Caki2 (cell line): ENCODE results near the gene SLC41A1. TPM values are rescaled to one million over a fixed set of nuclear protein-coding genes. Genes with fewer than 3 reads are reported as not detected.
"Not testable (repeated sequence)": the region's sequence is repeated elsewhere in the genome, so short reads cannot be mapped to it uniquely, and the experiment has no call there.

Experiments
- DNase-seq: peaks from one replicate; pipeline ENCODE4 v3.0.0-alpha.2; 2015; ENCODE audit warnings: low read depth
- in situ Hi-C: cut with HindIII; loops from 2 replicates; pipeline ENCODE4 v1.10.0; 2016; ENCODE audit warnings: low sequenced_read_pairs, low pct_unique_long_range_greater_than_20kb, mixed read lengths
- total RNA-seq: library from RNA; depleted of rRNA; stranded (reverse); fragments of >200 nt; shearing (Covaris generic); gene quantifications from 2 replicates; pipeline ENCODE4 v1.2.3, GENCODE V29; 2014; ENCODE audit warnings: low replicate concordance

SLC41A1 gene
- total RNA-seq, 1 experiment from 2014 or later = 15.0 TPM

- in situ Hi-C loops = no loop called here
- DNase-seq = no peak
Measured at GRCh38 chr1:205826016-205826806, 13.2 kb upstream of the SLC41A1 start.

DNA sequence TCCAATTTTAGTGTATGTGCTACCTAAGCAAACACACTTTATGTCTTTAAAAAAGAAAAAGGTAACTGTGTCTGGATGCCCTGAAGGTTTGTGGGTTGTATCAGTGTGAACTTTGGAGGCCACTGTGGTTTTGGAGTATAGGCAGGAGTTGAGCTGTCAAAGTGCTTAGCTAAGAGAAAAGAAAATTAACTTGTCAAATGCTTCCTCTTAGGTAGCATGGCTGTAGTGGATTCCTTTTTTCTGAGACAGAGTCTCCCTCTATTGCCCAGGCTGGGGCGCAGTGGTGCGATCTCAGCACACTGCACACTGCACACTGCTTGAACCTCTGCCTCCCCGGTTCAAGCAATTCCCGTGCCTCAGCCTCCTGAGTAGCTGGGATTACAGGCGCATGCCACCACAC lies 11.2 kb upstream of the SLC41A1 start:
- in situ Hi-C loops = no loop called here
- no peak for DNase-seq

- DNase-seq, in situ Hi-C loops: not testable (repeated sequence)
Measured at GRCh38 chr1:205823260-205823659, 10.3 kb upstream of the SLC41A1 start.

DNA sequence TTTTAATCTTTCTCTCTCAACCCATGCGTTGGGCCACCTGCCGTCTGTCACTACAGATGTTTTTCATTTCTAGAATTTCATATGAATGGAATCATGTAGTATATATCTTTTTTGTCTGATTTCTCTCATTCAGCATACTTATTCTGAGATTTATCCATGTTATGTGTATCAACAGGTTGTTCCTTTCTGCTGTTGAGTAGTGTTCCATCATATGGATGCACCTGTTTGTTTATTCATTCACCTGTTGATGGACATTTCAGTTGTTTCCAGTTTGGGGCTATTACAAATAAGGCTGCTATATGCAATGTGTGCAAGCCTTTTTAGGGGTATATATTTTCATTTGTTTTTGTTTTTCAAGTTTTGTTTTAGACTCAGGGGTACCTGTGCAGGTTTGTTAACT lies 9.4 kb upstream of the SLC41A1 start:
- in situ Hi-C loops = no loop called here
- no peak for DNase-seq

DNA sequence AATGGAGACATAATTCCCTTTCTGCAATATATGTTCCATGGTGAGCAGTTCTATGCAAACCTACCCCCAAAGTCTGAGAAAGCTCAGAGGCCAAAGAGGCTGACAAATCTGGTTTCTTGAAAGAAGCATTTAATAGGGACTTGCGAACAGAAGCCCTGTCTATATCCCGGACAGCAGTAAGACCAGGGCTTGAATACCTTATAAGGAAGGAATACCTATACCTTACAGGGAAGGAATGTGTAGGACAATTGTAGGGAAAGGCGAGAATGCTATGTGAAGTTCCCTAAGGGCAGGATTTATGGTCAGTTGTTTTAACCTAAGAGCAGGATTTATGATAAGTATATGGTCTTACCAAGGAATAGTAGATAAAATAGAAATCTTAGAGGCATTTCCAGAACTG lies 5.0 kb upstream of the SLC41A1 start:
- in situ Hi-C loops = no loop called here

GRCh38 chr1:205817364-205817763 lies 4.4 kb upstream of the SLC41A1 start:
- DNase-seq = no peak
- in situ Hi-C loops = no loop called here

More for the DNA sequence above, 5.0 kb upstream of the SLC41A1 start:
- no peak for DNase-seq

- DNase-seq = no peak
- in situ Hi-C loops = no loop called here
Measured at GRCh38 chr1:205813755-205814058, 709 bp upstream of the SLC41A1 start.

GRCh38 chr1:205812271-205812877 lies 624 bp downstream of the SLC41A1 start:
- DNase-seq = peak; percentile 12
- in situ Hi-C loops = no loop called here

DNA sequence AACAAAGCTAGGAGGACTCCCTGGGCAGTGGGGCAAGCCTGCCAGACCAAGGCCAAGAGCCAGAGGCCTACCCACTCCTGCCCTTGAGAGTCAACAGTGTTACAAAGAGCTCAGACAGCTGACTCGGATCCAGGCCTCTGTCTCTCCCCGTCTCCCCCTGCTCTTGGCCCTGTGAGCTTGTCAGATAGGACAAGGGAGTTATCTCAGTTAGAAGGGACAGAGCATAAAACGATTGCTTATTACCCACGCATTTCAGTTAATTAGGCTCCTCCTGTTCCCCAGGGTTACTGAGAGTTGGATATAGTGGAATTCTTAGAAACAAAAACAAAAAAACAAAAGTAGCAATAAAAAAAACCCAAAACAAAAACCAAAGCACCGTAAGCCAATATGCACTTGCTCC lies 1.3 kb downstream of the SLC41A1 start:
- in situ Hi-C loops = no loop called here
- no peak for DNase-seq

- peak; percentile 10 for DNase-seq
- in situ Hi-C loops = no loop called here
Measured at GRCh38 chr1:205810448-205811157, 2.4 kb downstream of the SLC41A1 start.

GRCh38 chr1:205809942-205810345 lies 3.1 kb downstream of the SLC41A1 start:
- in situ Hi-C loops = no loop called here
- no peak for DNase-seq

DNA sequence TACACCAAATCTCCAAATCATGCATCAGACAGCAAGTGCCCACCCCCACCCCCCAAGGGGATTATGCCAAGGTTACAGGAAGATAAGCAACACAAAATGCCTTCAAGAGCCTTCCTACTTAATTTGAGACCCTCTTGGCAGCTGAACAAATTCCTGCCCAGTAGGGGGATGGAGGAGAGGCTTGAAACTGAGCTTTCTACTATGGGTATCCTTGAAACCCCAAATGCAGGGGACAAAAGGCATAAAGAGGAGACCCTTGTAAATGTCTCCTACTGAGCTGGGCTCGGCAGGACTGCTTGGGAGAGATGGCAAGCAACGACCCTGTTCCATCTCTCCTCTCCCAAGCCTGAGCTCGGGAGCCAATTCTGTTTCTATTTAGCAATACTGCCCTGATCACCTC lies 3.5 kb downstream of the SLC41A1 start:
- DNase-seq = no peak
- in situ Hi-C loops = no loop called here

- in situ Hi-C loops = no loop called here
- DNase-seq = no peak
Measured at GRCh38 chr1:205805082-205805711, 7.8 kb downstream of the SLC41A1 start.

DNA sequence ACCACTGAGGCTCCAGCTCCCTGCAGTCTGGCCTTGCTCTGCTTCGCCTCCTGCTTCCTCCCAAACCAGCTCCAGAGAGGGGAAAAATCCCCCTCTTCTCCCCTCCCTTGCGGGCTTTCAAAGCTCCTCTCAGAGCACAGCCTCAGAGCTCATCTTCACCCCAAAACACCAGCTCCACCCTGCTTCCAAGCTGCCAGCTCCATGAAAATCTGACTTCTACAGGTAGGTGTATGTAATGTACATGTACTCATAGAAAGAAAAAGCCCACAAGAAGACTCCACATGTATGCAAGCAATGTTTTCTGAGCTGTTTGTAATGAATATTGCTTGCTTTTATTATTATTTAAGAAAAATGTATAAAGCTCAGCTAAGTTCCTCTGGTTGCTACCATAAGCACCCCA lies 8.4 kb downstream of the SLC41A1 start:
- in situ Hi-C loops = no loop called here
- no peak for DNase-seq

- in situ Hi-C loops = no loop called here
- no peak for DNase-seq
Measured at GRCh38 chr1:205803986-205804385, 9.0 kb downstream of the SLC41A1 start.

- in situ Hi-C loops = no loop called here
- DNase-seq = no peak
Measured at GRCh38 chr1:205802060-205802459, 10.9 kb downstream of the SLC41A1 start.

DNA sequence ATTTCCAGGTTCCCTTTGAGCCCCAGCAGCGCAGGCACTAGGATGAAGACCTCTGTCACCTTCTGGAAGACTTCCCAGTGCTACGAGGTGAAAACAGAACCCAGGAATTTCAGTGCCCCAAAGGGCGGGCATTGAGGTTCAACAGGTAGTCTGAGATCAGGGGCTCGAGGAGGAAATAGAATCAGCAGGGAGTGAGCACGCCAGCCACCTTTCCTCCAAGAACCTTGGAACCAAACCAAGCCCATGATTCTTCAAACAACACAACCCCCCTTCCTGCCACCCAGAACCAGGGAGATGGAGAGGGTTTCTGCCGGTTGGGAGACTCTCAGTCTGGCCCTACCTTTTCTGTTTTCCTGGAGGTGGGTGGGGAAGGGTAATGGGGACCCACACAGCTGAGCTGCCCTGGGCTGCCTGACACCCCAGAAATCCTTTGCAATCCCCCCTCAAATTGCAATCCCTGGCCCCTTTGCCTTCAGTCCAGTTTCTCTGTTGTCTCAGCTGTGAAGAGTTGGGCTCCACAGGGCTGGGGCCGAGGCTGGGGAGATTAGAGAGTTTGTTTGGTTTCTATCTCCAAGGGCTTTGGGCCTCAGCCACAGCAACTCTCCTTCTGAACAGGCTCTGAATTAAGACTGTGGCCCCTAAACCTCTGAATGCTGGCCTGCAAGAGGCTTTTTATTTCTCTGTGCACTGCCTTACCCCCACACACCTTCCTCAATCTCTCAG lies 11.9 kb downstream of the SLC41A1 start:
- no peak for DNase-seq
- in situ Hi-C loops = no loop called here

DNA sequence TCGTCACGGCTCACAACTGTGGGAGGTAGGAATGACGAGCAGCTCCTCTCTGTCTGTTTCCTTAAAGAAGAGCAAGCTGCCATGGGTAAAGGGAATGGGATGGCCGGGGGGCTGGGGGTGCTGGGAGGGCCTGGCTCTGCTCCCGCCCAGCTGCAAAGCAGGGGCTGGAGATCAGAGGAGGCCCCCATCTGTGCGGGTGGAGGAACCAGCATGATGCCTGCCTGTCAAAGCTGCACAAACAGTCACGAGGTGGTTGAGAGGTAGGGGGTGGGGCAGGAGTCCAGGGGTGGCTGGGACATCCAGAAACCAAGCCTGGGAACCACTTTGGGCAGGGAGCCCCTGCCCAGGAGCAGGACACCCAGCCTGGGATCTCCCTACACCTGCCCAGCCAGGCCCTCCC lies 12.6 kb downstream of the SLC41A1 start:
- in situ Hi-C loops = no loop called here
- no peak for DNase-seq
